ENCODE data around the gene CCDC172.

- no peak for TF ChIP-seq EP300 (IDR thresholded peaks at IDR 0.05; ENCODE audit: borderline replicate concordance in 1 of 2, low read depth in 2 of 2, low read length in 2 of 2)
- TF ChIP-seq ZNF274 (IDR thresholded peaks at IDR 0.05; ENCODE audit: borderline replicate concordance, extremely low read depth, low read length), result no peak
- TF ChIP-seq EGR1 (IDR thresholded peaks at IDR 0.05; ENCODE audit: borderline replicate concordance, low read depth, low read length), result no peak
- no peak for TF ChIP-seq CTCF (IDR thresholded peaks at IDR 0.05; ENCODE audit: control extremely low read depth in 1 of 3, insufficient read depth in 1 of 3, low read depth in 1 of 3, low read length in 3 of 3)
- TF ChIP-seq TAF1 (IDR thresholded peaks at IDR 0.05; ENCODE audit: low read depth, low read length), result no peak
- TF ChIP-seq SIX5 (IDR thresholded peaks at IDR 0.05; ENCODE audit: low read depth, low read length), result no peak
- TF ChIP-seq KDM5A (IDR thresholded peaks at IDR 0.05; ENCODE audit: low read length), result no peak
- TF ChIP-seq SIN3A (conservative IDR thresholded peaks at IDR 0.05 in 1 of 2, IDR thresholded peaks at IDR 0.05 in 1 of 2; ENCODE audit: low read depth in 1 of 2, low read length in 2 of 2), result no peak
- no peak for TF ChIP-seq POLR2AphosphoS5 (IDR thresholded peaks at IDR 0.05; ENCODE audit: low read depth, low read length)
- no peak for TF ChIP-seq POLR2A (IDR thresholded peaks at IDR 0.05; ENCODE audit: control extremely low read depth in 1 of 2, low read depth in 2 of 2, low read length in 2 of 2)
- no peak for TF ChIP-seq ATF2 (IDR thresholded peaks at IDR 0.05; ENCODE audit: low read length)
- TF ChIP-seq, protein P1, sequence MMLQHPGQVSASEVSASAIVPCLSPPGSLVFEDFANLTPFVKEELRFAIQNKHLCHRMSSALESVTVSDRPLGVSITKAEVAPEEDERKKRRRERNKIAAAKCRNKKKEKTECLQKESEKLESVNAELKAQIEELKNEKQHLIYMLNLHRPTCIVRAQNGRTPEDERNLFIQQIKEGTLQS (IDR thresholded peaks at IDR 0.05; ENCODE audit: insufficient read depth, low read depth, low read length), result no peak
- TF ChIP-seq SP1 (IDR thresholded peaks at IDR 0.05; ENCODE audit: low read depth, low read length), result no peak
Measured at GRCh38 chr10:116307455-116307854, 16.8 kb upstream of the CCDC172 start.
